Measurements from ENCODE around the gene LYPD8. TPM values are rescaled to one million over a fixed set of nuclear protein-coding genes. Genes with fewer than 3 reads are reported as not detected.

LYPD8 gene
- total and polyA plus RNA-seq, 2 experiments from 2014 or later, result not detected

GRCh38 chr1:248691567-248692155 lies 63.9 kb downstream of the LYPD8 start:
- Mint-ChIP-seq H3K4me1 (no peaks in the 10 kb centered on the region), H3K27ac (no peak overlapping the region), H3K9me3 (peaks cover 96% of the 10 kb centered on the region), H3K36me3 (ENCODE audit: low read depth) (peaks cover 45% of the 10 kb centered on the region), H3K27me3 (ENCODE audit: insufficient read depth, low read depth, poor library complexity) (peaks cover 2% of the 10 kb centered on the region), H3K4me3 (no peak overlapping the region)
- ATAC-seq, result no peak
- no peak for TF ChIP-seq STAT1 (IDR thresholded peaks at IDR 0.05; ENCODE audit: unreplicated experiment)
- TF ChIP-seq CREB1 (CRISPR knock-in tag; IDR thresholded peaks at IDR 0.05; ENCODE audit: low read depth), result no peak
- TF ChIP-seq POLR2AphosphoS5 (IDR thresholded peaks at IDR 0.05; ENCODE audit: low read depth), result no peak
- no peak for TF ChIP-seq EZH2phosphoT487 (IDR thresholded peaks at IDR 0.05; ENCODE audit: unreplicated experiment)
- TF ChIP-seq JUNB (IDR thresholded peaks at IDR 0.05; ENCODE audit: unreplicated experiment), result no peak
- TF ChIP-seq, protein P1, sequence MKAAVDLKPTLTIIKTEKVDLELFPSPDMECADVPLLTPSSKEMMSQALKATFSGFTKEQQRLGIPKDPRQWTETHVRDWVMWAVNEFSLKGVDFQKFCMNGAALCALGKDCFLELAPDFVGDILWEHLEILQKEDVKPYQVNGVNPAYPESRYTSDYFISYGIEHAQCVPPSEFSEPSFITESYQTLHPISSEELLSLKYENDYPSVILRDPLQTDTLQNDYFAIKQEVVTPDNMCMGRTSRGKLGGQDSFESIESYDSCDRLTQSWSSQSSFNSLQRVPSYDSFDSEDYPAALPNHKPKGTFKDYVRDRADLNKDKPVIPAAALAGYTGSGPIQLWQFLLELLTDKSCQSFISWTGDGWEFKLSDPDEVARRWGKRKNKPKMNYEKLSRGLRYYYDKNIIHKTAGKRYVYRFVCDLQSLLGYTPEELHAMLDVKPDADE (IDR thresholded peaks at IDR 0.05), result no peak
- TF ChIP-seq, protein P2, sequence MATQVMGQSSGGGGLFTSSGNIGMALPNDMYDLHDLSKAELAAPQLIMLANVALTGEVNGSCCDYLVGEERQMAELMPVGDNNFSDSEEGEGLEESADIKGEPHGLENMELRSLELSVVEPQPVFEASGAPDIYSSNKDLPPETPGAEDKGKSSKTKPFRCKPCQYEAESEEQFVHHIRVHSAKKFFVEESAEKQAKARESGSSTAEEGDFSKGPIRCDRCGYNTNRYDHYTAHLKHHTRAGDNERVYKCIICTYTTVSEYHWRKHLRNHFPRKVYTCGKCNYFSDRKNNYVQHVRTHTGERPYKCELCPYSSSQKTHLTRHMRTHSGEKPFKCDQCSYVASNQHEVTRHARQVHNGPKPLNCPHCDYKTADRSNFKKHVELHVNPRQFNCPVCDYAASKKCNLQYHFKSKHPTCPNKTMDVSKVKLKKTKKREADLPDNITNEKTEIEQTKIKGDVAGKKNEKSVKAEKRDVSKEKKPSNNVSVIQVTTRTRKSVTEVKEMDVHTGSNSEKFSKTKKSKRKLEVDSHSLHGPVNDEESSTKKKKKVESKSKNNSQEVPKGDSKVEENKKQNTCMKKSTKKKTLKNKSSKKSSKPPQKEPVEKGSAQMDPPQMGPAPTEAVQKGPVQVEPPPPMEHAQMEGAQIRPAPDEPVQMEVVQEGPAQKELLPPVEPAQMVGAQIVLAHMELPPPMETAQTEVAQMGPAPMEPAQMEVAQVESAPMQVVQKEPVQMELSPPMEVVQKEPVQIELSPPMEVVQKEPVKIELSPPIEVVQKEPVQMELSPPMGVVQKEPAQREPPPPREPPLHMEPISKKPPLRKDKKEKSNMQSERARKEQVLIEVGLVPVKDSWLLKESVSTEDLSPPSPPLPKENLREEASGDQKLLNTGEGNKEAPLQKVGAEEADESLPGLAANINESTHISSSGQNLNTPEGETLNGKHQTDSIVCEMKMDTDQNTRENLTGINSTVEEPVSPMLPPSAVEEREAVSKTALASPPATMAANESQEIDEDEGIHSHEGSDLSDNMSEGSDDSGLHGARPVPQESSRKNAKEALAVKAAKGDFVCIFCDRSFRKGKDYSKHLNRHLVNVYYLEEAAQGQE (IDR thresholded peaks at IDR 0.05; ENCODE audit: unreplicated experiment), result no peak
- no peak for TF ChIP-seq CTCF (conservative IDR thresholded peaks at IDR 0.05; ENCODE audit: low read depth in 2 of 2)
- TF ChIP-seq ZNF114 (CRISPR knock-in tag; IDR thresholded peaks at IDR 0.05), result no peak
- no peak for TF ChIP-seq NANOG (IDR thresholded peaks at IDR 0.05; ENCODE audit: borderline replicate concordance)
- TF ChIP-seq ZNF462 (CRISPR knock-in tag; IDR thresholded peaks at IDR 0.05), result no peak
- TF ChIP-seq EZH2 (IDR thresholded peaks at IDR 0.05; ENCODE audit: low read depth, unreplicated experiment), result no peak
- TF ChIP-seq ZNF331 (CRISPR knock-in tag; IDR thresholded peaks at IDR 0.05; ENCODE audit: low read depth), result no peak
- Histone ChIP-seq H3K79me2 (replicated peaks; ENCODE audit: insufficient read depth) (no peaks in the 10 kb centered on the region), H3F3A (replicated peaks; ENCODE audit: low read depth) (no peaks in the 10 kb centered on the region), H3K4me1 (ENCODE audit: insufficient read depth) (no peaks in the 10 kb centered on the region), H3K4me2 (no peak overlapping the region), H3K27ac (ENCODE audit: low read depth) (no peak overlapping the region), H3K9me2 (ENCODE audit: insufficient read depth) (no peaks in the 10 kb centered on the region), H4K20me1 (replicated peaks; ENCODE audit: insufficient read depth) (no peaks in the 10 kb centered on the region), H2AFZ (no peak overlapping the region), H3K27me3 (ENCODE audit: insufficient read depth) (no peaks in the 10 kb centered on the region), H3K4me3 (no peak overlapping the region), H3K36me3 (ENCODE audit: insufficient read depth) (no peaks in the 10 kb centered on the region; the same call in 1 of the 2 replicates)
- no peak for DNase-seq (ENCODE audit: low spot score)
